SK-N-SH treated with all-trans-retinoic acid at 6 μM for 48 hours (cell line): ENCODE data around the gene CAVIN1.

Experiments used
- CSDC2 ChIP-seq: fragments of 250-450 bp; sonication (Bioruptor Pico); IDR thresholded peaks from 2 replicates; pipeline ENCODE4 v1.5.0; 2020; ENCODE audit warnings: mild to moderate bottlenecking, moderate library complexity
- GLIS3 ChIP-seq: fragments of 250-450 bp; sonication (Bioruptor Pico); IDR thresholded peaks from 2 replicates; pipeline ENCODE4 v1.5.0; 2020; ENCODE audit warnings: mild to moderate bottlenecking, moderate library complexity
- RARB ChIP-seq: fragments of 250-450 bp; sonication (Bioruptor Pico); IDR thresholded peaks from 2 replicates; pipeline ENCODE4 v1.8.0; 2021; ENCODE audit warnings: mild to moderate bottlenecking, moderate library complexity
- SNAI2 ChIP-seq: fragments of 250-450 bp; sonication (Bioruptor Pico); IDR thresholded peaks from 2 replicates; pipeline ENCODE4 v1.5.0; 2020; ENCODE audit warnings: mild to moderate bottlenecking, moderate library complexity
- TCF4 ChIP-seq: fragments of 250-450 bp; sonication (Bioruptor Pico); IDR thresholded peaks from 2 replicates; pipeline ENCODE4 v1.8.0; 2021; ENCODE audit warnings: mild to moderate bottlenecking, moderate library complexity, borderline replicate concordance
- ZFP30 ChIP-seq: fragments of 450-650 bp; formaldehyde crosslinking; IDR thresholded peaks from 2 replicates; pipeline ENCODE4 v1.5.0; 2022; ENCODE audit warnings: mild to moderate bottlenecking, moderate library complexity
- ZNF565 ChIP-seq: fragments of 450-650 bp; formaldehyde crosslinking; conservative IDR thresholded peaks from 2 replicates; pipeline ENCODE4 v1.5.0; 2020; ENCODE audit warnings: low read depth, mild to moderate bottlenecking, moderate library complexity
- ZNF8 ChIP-seq: fragments of 450-650 bp; formaldehyde crosslinking; IDR thresholded peaks from 2 replicates; pipeline ENCODE4 v1.5.0; 2020; ENCODE audit warnings: mild to moderate bottlenecking, moderate library complexity
- TF ChIP-seq, protein P1 (sequence below): fragments of 250-450 bp; sonication (Bioruptor Pico); IDR thresholded peaks from 2 replicates; pipeline ENCODE4 v1.8.0; 2020; ENCODE audit warnings: mild to moderate bottlenecking, moderate library complexity, borderline replicate concordance
- TF ChIP-seq, protein P2 (sequence below): fragments of 250-450 bp; sonication (Bioruptor Pico); IDR thresholded peaks from 2 replicates; pipeline ENCODE4 v1.5.0; 2020; ENCODE audit warnings: mild to moderate bottlenecking, moderate library complexity

DNA sequence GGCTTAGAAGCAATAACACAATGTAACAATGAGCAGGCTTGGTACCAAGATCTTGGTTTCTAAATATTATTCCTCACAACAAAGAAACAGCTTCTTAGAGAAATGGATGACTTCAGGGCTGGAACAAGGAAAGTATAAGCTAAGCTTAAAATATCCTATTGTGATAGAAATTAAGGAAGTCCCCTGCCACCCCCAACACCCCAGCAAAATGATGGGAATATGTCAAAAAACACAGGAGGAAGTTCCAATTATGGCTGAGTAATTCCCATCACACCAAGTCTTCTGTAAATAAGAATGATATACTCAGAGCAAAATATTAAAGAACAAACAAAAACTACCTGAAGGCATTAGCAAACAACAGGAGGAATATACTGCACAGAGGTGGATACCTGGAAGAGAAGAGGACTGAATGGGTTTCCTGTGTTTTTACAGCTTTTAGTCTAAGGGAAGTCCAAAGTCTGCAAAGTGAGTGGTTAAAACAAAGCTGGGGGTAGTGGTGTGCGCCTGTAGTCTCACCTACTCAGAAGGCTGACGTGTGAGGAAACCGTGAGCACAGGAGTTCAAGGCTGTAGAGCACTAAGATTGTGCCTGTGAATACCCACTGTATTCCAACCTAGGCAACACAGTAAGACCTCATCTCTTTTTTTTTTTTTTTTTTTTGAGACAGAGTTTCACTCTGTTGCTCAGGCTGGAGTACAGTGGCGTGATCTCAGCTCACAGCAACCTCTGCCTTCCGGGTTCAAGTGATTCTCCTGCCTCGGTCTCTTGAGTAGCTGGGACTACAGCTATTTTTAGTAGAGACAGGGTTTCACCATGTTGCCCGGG, 18.5 kb upstream of the CAVIN1 start:
- TF ChIP-seq TCF4 (CRISPR knock-in tag) (no peak), CSDC2 (CRISPR knock-in tag) (no peak), ZNF565 (no peak), RARB (CRISPR knock-in tag) (no peak), SNAI2 (CRISPR knock-in tag) (no peak), GLIS3 (CRISPR knock-in tag) (no peak), ZNF8 (CRISPR knock-in tag) (no peak), ZFP30 (no peak)
- TF ChIP-seq, protein P1, sequence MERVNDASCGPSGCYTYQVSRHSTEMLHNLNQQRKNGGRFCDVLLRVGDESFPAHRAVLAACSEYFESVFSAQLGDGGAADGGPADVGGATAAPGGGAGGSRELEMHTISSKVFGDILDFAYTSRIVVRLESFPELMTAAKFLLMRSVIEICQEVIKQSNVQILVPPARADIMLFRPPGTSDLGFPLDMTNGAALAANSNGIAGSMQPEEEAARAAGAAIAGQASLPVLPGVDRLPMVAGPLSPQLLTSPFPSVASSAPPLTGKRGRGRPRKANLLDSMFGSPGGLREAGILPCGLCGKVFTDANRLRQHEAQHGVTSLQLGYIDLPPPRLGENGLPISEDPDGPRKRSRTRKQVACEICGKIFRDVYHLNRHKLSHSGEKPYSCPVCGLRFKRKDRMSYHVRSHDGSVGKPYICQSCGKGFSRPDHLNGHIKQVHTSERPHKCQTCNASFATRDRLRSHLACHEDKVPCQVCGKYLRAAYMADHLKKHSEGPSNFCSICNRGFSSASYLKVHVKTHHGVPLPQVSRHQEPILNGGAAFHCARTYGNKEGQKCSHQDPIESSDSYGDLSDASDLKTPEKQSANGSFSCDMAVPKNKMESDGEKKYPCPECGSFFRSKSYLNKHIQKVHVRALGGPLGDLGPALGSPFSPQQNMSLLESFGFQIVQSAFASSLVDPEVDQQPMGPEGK: no peak
- TF ChIP-seq, protein P2, sequence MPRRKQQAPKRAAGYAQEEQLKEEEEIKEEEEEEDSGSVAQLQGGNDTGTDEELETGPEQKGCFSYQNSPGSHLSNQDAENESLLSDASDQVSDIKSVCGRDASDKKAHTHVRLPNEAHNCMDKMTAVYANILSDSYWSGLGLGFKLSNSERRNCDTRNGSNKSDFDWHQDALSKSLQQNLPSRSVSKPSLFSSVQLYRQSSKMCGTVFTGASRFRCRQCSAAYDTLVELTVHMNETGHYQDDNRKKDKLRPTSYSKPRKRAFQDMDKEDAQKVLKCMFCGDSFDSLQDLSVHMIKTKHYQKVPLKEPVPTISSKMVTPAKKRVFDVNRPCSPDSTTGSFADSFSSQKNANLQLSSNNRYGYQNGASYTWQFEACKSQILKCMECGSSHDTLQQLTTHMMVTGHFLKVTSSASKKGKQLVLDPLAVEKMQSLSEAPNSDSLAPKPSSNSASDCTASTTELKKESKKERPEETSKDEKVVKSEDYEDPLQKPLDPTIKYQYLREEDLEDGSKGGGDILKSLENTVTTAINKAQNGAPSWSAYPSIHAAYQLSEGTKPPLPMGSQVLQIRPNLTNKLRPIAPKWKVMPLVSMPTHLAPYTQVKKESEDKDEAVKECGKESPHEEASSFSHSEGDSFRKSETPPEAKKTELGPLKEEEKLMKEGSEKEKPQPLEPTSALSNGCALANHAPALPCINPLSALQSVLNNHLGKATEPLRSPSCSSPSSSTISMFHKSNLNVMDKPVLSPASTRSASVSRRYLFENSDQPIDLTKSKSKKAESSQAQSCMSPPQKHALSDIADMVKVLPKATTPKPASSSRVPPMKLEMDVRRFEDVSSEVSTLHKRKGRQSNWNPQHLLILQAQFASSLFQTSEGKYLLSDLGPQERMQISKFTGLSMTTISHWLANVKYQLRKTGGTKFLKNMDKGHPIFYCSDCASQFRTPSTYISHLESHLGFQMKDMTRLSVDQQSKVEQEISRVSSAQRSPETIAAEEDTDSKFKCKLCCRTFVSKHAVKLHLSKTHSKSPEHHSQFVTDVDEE (CRISPR knock-in tag): no peak
